MM.1S (cell line): ENCODE results near the gene SHANK1.

Experiments used
- DNase-seq: peaks from one replicate; pipeline ENCODE4 v3.0.0-alpha.2; 2015
- H2AFZ ChIP-seq: fragments of 300-600 bp; sonication (generic); 2 replicates; pipeline ENCODE4 v1.6.0; 2016; ENCODE audit warnings: antibody characterized with exemption, low read length
- H3F3A ChIP-seq: fragments of 300-600 bp; sonication (generic); 2 replicates; pipeline ENCODE4 v1.6.1; 2016; ENCODE audit warnings: mild to moderate bottlenecking, antibody characterized with exemption, low read length, moderate library complexity, mixed read lengths; ENCODE audit not compliant: insufficient read depth
- H3K27ac ChIP-seq: fragments of 300-600 bp; sonication (generic); 2 replicates; pipeline ENCODE4 v1.5.1; 2016; ENCODE audit warnings: mild to moderate bottlenecking, low read length
- H3K27me3 ChIP-seq: fragments of 300-600 bp; sonication (generic); replicated peaks from 2 replicates; pipeline ENCODE4 v1.6.0; 2016; ENCODE audit warnings: low read length; ENCODE audit not compliant: insufficient read depth
- H3K36me3 ChIP-seq: fragments of 300-600 bp; sonication (generic); replicated peaks from 2 replicates; pipeline ENCODE4 v1.6.1; 2016; ENCODE audit warnings: mild to moderate bottlenecking, low read length, mixed read lengths; ENCODE audit not compliant: insufficient read depth
- H3K4me1 ChIP-seq: fragments of 300-600 bp; sonication (generic); 2 replicates; pipeline ENCODE4 v1.6.1; 2016; ENCODE audit warnings: low read length, mixed read lengths
- H3K4me2 ChIP-seq: fragments of 300-600 bp; sonication (generic); 2 replicates; pipeline ENCODE4 v1.6.0; 2016; ENCODE audit warnings: low read depth, low read length
- H3K4me3 ChIP-seq: fragments of 300-600 bp; sonication (generic); 2 replicates; pipeline ENCODE4 v1.5.1; 2016; ENCODE audit warnings: low read length, mixed read lengths
- H3K79me2 ChIP-seq: fragments of 300-600 bp; sonication (generic); 2 replicates; pipeline ENCODE4 v1.6.1; 2016; ENCODE audit warnings: mixed run types, low read length, mixed read lengths
- H3K9ac ChIP-seq: fragments of 300-600 bp; sonication (generic); 2 replicates; pipeline ENCODE4 v1.6.1; 2016; ENCODE audit warnings: low read length, mixed read lengths
- H3K9me2 ChIP-seq: fragments of 300-600 bp; sonication (generic); replicated peaks from 2 replicates; pipeline ENCODE4 v1.6.1; 2016; ENCODE audit warnings: mild to moderate bottlenecking, low read length, mixed read lengths; ENCODE audit not compliant: insufficient read depth
- H3K9me3 ChIP-seq: fragments of 300-600 bp; sonication (generic); replicated peaks from 2 replicates; pipeline ENCODE4 v1.6.1; 2016; ENCODE audit warnings: mild to moderate bottlenecking, low read length, mixed read lengths; ENCODE audit not compliant: insufficient read depth
- H4K20me1 ChIP-seq: fragments of 300-600 bp; sonication (generic); 2 replicates; pipeline ENCODE4 v1.6.1; 2016; ENCODE audit warnings: mild to moderate bottlenecking, low read length, moderate library complexity, mixed read lengths; ENCODE audit not compliant: insufficient read depth
- CTCF ChIP-seq: fragments of 300-600 bp; sonication (generic); IDR thresholded peaks from 2 replicates; pipeline ENCODE4 v1.5.1; 2016; ENCODE audit warnings: antibody characterized with exemption, low read length, mixed read lengths
- EZH2 ChIP-seq: fragments of 300-600 bp; sonication (generic); optimal IDR thresholded peaks from 2 replicates; pipeline ENCODE3; 2017; ENCODE audit warnings: low read depth, mild to moderate bottlenecking, antibody characterized with exemption, low read length, mixed read lengths
- EZH2phosphoT487 ChIP-seq: fragments of 300-600 bp; sonication (generic); IDR thresholded peaks from 2 replicates; pipeline ENCODE4 v1.6.1; 2018; ENCODE audit warnings: antibody characterized with exemption, low read length

The SHANK1 gene

GRCh38 chr19:50702158-50702870, 17.3 kb downstream of the SHANK1 start:
- Histone ChIP-seq H3K4me2 (no peak overlapping the region), H3K27me3 (peaks cover 51% of the 10 kb centered on the region), H4K20me1 (no peaks in the 10 kb centered on the region), H3K4me3 (no peak overlapping the region), H3K9ac (no peak overlapping the region), H3K9me3 (no peaks in the 10 kb centered on the region), H3K4me1 (no peaks in the 10 kb centered on the region), H3K36me3 (no peaks in the 10 kb centered on the region), H3F3A (no peaks in the 10 kb centered on the region), H3K79me2 (no peaks in the 10 kb centered on the region), H2AFZ (no peak overlapping the region), H3K27ac (no peak overlapping the region), H3K9me2 (no peaks in the 10 kb centered on the region)
- TF ChIP-seq EZH2phosphoT487 (no peak), EZH2 (no peak), CTCF (no peak)
- DNase-seq = no peak

GRCh38 chr19:50701367-50701985, 18.1 kb downstream of the SHANK1 start:
- Histone ChIP-seq H3K9me2 (no peaks in the 10 kb centered on the region), H3K27me3 (peaks cover 47% of the 10 kb centered on the region), H3K79me2 (no peaks in the 10 kb centered on the region), H3K9me3 (no peaks in the 10 kb centered on the region), H2AFZ (no peak overlapping the region), H3F3A (no peaks in the 10 kb centered on the region), H3K4me2 (no peak overlapping the region), H3K9ac (no peak overlapping the region), H3K4me3 (no peak overlapping the region), H3K27ac (no peak overlapping the region), H3K36me3 (no peaks in the 10 kb centered on the region), H3K4me1 (no peaks in the 10 kb centered on the region), H4K20me1 (no peaks in the 10 kb centered on the region)
- no peak for DNase-seq
- TF ChIP-seq CTCF = no peak
- no peak for TF ChIP-seq EZH2
- no peak for TF ChIP-seq EZH2phosphoT487

GRCh38 chr19:50697414-50698124, 22.0 kb downstream of the SHANK1 start:
- no peaks in the 10 kb centered on the region for H3K9me3 ChIP-seq
- no peak overlapping the region for H3K27ac ChIP-seq
- H3K4me3 ChIP-seq = no peak overlapping the region
- H2AFZ ChIP-seq = no peak overlapping the region
- no peak overlapping the region for H3K4me2 ChIP-seq
- no peaks in the 10 kb centered on the region for H3K4me1 ChIP-seq
- H3K9ac ChIP-seq = no peak overlapping the region
- TF ChIP-seq EZH2phosphoT487 = no peak
- no peak for TF ChIP-seq EZH2
- TF ChIP-seq CTCF = no peak
- H3K36me3 ChIP-seq = no peaks in the 10 kb centered on the region
- H3K27me3 ChIP-seq = peaks cover 22% of the 10 kb centered on the region
- no peaks in the 10 kb centered on the region for H3K79me2 ChIP-seq
- no peaks in the 10 kb centered on the region for H3K9me2 ChIP-seq
- no peaks in the 10 kb centered on the region for H3F3A ChIP-seq
- DNase-seq = no peak
- H4K20me1 ChIP-seq = no peaks in the 10 kb centered on the region
